ENCODE measurements around the gene KNSTRN. TPM values are rescaled to one million over a fixed set of nuclear protein-coding genes. Genes with fewer than 3 reads are reported as not detected.

The KNSTRN gene
- total RNA-seq, 3 donors from 2014 or later (not counting 1 experiment from before 2014, with no cell fraction given): 5.4 to 7.6 (median 5.6) TPM

- Histone ChIP-seq H3K4me3 (ENCODE audit: low read length) (peak within 1 kb of the TSS; percentile 54), H3K9me3 (ENCODE audit: control insufficient read depth, insufficient read depth, low read length) (no peaks in the 10 kb centered on the region), H3K4me1 (ENCODE audit: control insufficient read depth, insufficient read depth, low read length) (peaks cover 18% of the 10 kb centered on the region), H3K27ac (ENCODE audit: low read length) (no peak within 1 kb of the TSS), H3K27me3 (ENCODE audit: control insufficient read depth, insufficient read depth, low read length) (no peaks in the 10 kb centered on the region), H3K36me3 (ENCODE audit: control insufficient read depth, insufficient read depth, low read length) (no peaks in the 10 kb centered on the region)
- intact Hi-C loops (cut with micrococcal nuclease): loop anchor here (1.0 kb wide), 3 partner anchors 10 to 47 kb away; partner anchors contain the start of genes INAFM2 and IVD
- no peak for TF ChIP-seq CTCF (IDR thresholded peaks at IDR 0.05)
- Mint-ChIP-seq H3K9me3 (no peaks in the 10 kb centered on the region), H3K4me1 (peaks cover 11 to 27% of the 10 kb centered on the region in 2 donors), H3K27ac (peak within 1 kb of the TSS; percentile 23 to 75), H3K36me3 (no peaks in the 10 kb centered on the region), H3K4me3 (peak within 1 kb of the TSS; percentile 85), H3K27me3 (ENCODE audit: low read depth in 2 of 2) (peaks cover 0 to 9% of the 10 kb centered on the region in 2 donors)
- peak; percentile 88 to 94 for DNase-seq
- ATAC-seq: peak; percentile 87 to 94 (median 93)
- 4% methylated on average over 82 of the region's 82 CpGs for WGBS (ENCODE audit: insufficient coverage)
These were observed 24.6 kb upstream of the KNSTRN start, which contains the start of gene DISP2 for GRCh38 chr15:40357723-40358470. Gene DISP2 (plus strand): TSS chr15:40358219. CDS start chr15:40358322, 103 bp downstream.

- peak overlapping the region; percentile 85 for H3K4me3 Mint-ChIP-seq
- intact Hi-C loops (cut with micrococcal nuclease): loop anchor here (1.0 kb wide), 2 partner anchors 10 to 35 kb away; partner anchors contain the start of gene INAFM2
- Histone ChIP-seq H3K27me3 (ENCODE audit: control insufficient read depth, insufficient read depth, low read length) (no peaks in the 10 kb centered on the region), H3K36me3 (ENCODE audit: control insufficient read depth, insufficient read depth, low read length) (no peaks in the 10 kb centered on the region), H3K27ac (ENCODE audit: low read length) (no peak overlapping the region), H3K4me3 (ENCODE audit: low read length) (peak overlapping the region; percentile 54), H3K4me1 (ENCODE audit: control insufficient read depth, insufficient read depth, low read length) (peaks cover 18% of the 10 kb centered on the region), H3K9me3 (ENCODE audit: control insufficient read depth, insufficient read depth, low read length) (no peaks in the 10 kb centered on the region)
- H3K27me3 Mint-ChIP-seq (ENCODE audit: low read depth in 2 of 2): peaks cover 0 to 9% of the 10 kb centered on the region in 2 donors
- 10% methylated on average over 30 of the region's 31 CpGs for WGBS (ENCODE audit: insufficient coverage)
- H3K4me1 Mint-ChIP-seq: peaks cover 11 to 27% of the 10 kb centered on the region in 2 donors
- no peaks in the 10 kb centered on the region for H3K9me3 Mint-ChIP-seq
- ATAC-seq (peak in 2 of 3 donors; percentile 16 to 31), DNase-seq (peak in 1 of 2 donors; percentile 59)
- TF ChIP-seq CTCF (IDR thresholded peaks at IDR 0.05): no peak
- peak overlapping the region; percentile 23 to 75 for H3K27ac Mint-ChIP-seq
- no peaks in the 10 kb centered on the region for H3K36me3 Mint-ChIP-seq
These were observed 23.8 kb upstream of the KNSTRN start for GRCh38 chr15:40358471-40359353.

- DNase-seq: no peak
- Mint-ChIP-seq H3K27ac (no peak overlapping the region), H3K9me3 (no peaks in the 10 kb centered on the region), H3K4me3 (no peak overlapping the region), H3K4me1 (peaks cover 11 to 28% of the 10 kb centered on the region in 2 donors), H3K36me3 (no peaks in the 10 kb centered on the region), H3K27me3 (ENCODE audit: low read depth in 2 of 2) (peaks cover 0 to 5% of the 10 kb centered on the region in 2 donors)
- peaks cover 18% of the 10 kb centered on the region for H3K4me1 ChIP-seq (ENCODE audit: control insufficient read depth, insufficient read depth, low read length)
- H3K27me3 ChIP-seq (ENCODE audit: control insufficient read depth, insufficient read depth, low read length): no peaks in the 10 kb centered on the region
- 88% methylated on average over 4 of the region's 4 CpGs for WGBS (ENCODE audit: insufficient coverage)
- TF ChIP-seq CTCF (IDR thresholded peaks at IDR 0.05): no peak
- H3K9me3 ChIP-seq (ENCODE audit: control insufficient read depth, insufficient read depth, low read length): no peaks in the 10 kb centered on the region
- H3K36me3 ChIP-seq (ENCODE audit: control insufficient read depth, insufficient read depth, low read length): no peaks in the 10 kb centered on the region
- intact Hi-C loops (cut with micrococcal nuclease): no loop called here
- H3K27ac ChIP-seq (ENCODE audit: low read length): no peak overlapping the region
- no peak overlapping the region for H3K4me3 ChIP-seq (ENCODE audit: low read length)
- ATAC-seq: no peak
These were observed 22.5 kb upstream of the KNSTRN start for GRCh38 chr15:40360015-40360414.
